ENCODE data around the gene TTYH3. TPM values are rescaled to one million over a fixed set of nuclear protein-coding genes. Genes with fewer than 3 reads are reported as not detected.
A peak's percentile ranks its signal among the peaks of the same experiment; 100 is the strongest.

Gene TTYH3
- total and polyA plus RNA-seq, 2 of the 13 experiments (the other 11 are each of a cell fraction or from before 2014, with no cell fraction given) = 26.3 to 50.0 TPM

GRCh38 chr7:2638224-2638991 is 6.6 kb downstream of the TTYH3 start (continued):
- TF ChIP-seq ELF4 (CRISPR knock-in tag; IDR thresholded peaks at IDR 0.05; ENCODE audit: borderline replicate concordance) (no peak), HMGXB4 (CRISPR knock-in tag; IDR thresholded peaks at IDR 0.05; ENCODE audit: borderline replicate concordance in 1 of 2, low read depth in 1 of 2) (0 out of 4 replicates have a peak, but pooled peaks of 1 of the 2 experiments have one; percentile 29), GATAD2A (CRISPR knock-in tag; IDR thresholded peaks at IDR 0.05) (peak; percentile 91), REST (IDR thresholded peaks at IDR 0.05; ENCODE audit: borderline replicate concordance in 1 of 2, low read depth in 1 of 2, low read length in 2 of 2) (no peak; a peak in 1 of 4 replicates), YEATS2 (CRISPR knock-in tag; IDR thresholded peaks at IDR 0.05; ENCODE audit: borderline replicate concordance) (peak; percentile 54; the same call in 1 of the 2 replicates), ZNF800 (CRISPR knock-in tag; IDR thresholded peaks at IDR 0.05) (peak; percentile 81; the same call in 1 of the 2 replicates), REPIN1 (CRISPR knock-in tag; IDR thresholded peaks at IDR 0.05; ENCODE audit: borderline replicate concordance, low read depth) (peak; percentile 82; the same call in 1 of the 2 replicates), NFYB (CRISPR knock-in tag; IDR thresholded peaks at IDR 0.05) (no peak), ARNT2 (CRISPR knock-in tag; IDR thresholded peaks at IDR 0.05; ENCODE audit: low read depth) (peak; percentile 84; the same call in 1 of the 2 replicates), FOXK1 (CRISPR knock-in tag; IDR thresholded peaks at IDR 0.05; ENCODE audit: borderline replicate concordance, low read depth) (peak; percentile 70; the same call in 1 of the 2 replicates), TSC22D2 (CRISPR knock-in tag; IDR thresholded peaks at IDR 0.05; ENCODE audit: borderline replicate concordance) (no peak), ZNF567 (CRISPR knock-in tag; IDR thresholded peaks at IDR 0.05; ENCODE audit: borderline replicate concordance) (peak; percentile 22; the same call in 1 of the 2 replicates), ISL2 (CRISPR knock-in tag; IDR thresholded peaks at IDR 0.05) (peak; percentile 75; the same call in 1 of the 2 replicates), RARA (CRISPR knock-in tag; IDR thresholded peaks at IDR 0.05) (peak; percentile 95), MAX (IDR thresholded peaks at IDR 0.05) (no peak), BCL3 (CRISPR knock-in tag; IDR thresholded peaks at IDR 0.05) (peak; percentile 67; the same call in 1 of the 2 replicates), TRIM24 (CRISPR knock-in tag; IDR thresholded peaks at IDR 0.05) (0 out of 2 replicates have a peak, but pooled peaks have one; percentile 5), ZSCAN30 (CRISPR knock-in tag; IDR thresholded peaks at IDR 0.05) (0 out of 2 replicates have a peak, but pooled peaks have one; percentile 55)

Data from HepG2 (cell line).